OCI-LY3 (cell line): ENCODE data around the gene DHCR7.

ENCODE experiments used
- H2AFZ ChIP-seq: fragments of 200-600, 300-600 bp; shearing (Covaris generic); 2 replicates; pipeline ENCODE4 v1.6.0; 2014; ENCODE audit warnings: antibody characterized with exemption, low read depth, low read length
- H3K27ac ChIP-seq: fragments of 200-600, 300-600 bp; sonication (generic); 2 replicates; pipeline ENCODE4 v1.5.1; 2014; ENCODE audit warnings: mild to moderate bottlenecking, low read length, moderate library complexity, mixed read lengths
- H3K27me3 ChIP-seq: fragments of 200-600, 300-600 bp; sonication (generic); 2 replicates; pipeline ENCODE4 v1.6.1; 2014; ENCODE audit warnings: low read depth, low read length, mixed read lengths
- H3K36me3 ChIP-seq: fragments of 200-600, 300-600 bp; sonication (generic); replicated peaks from 2 replicates; pipeline ENCODE3; 2014; ENCODE audit warnings: low read depth, low read length, mixed read lengths
- H3K4me1 ChIP-seq: fragments of 300-600, 200-600 bp; sonication (generic); 2 replicates; pipeline ENCODE4 v1.6.1; 2014; ENCODE audit warnings: low read length, mixed read lengths
- H3K4me2 ChIP-seq: fragments of 200-600, 300-600 bp; sonication (generic); 2 replicates; pipeline ENCODE4 v1.6.1; 2014; ENCODE audit warnings: low read length, mixed read lengths
- H3K4me3 ChIP-seq: fragments of 300-600, 200-600 bp; sonication (generic); 2 replicates; pipeline ENCODE4 v1.5.1; 2014; ENCODE audit warnings: antibody characterized with exemption, mild to moderate bottlenecking, low read length, moderate library complexity
- H3K79me2 ChIP-seq: fragments of 300-600, 200-600 bp; shearing (Covaris generic); 2 replicates; pipeline ENCODE4 v1.6.1; 2014; ENCODE audit warnings: mild to moderate bottlenecking, low read length, mixed read lengths
- H3K9ac ChIP-seq: fragments of 300-600, 200-600 bp; shearing (Covaris generic); 2 replicates; pipeline ENCODE4 v1.6.0; 2014; ENCODE audit warnings: mild to moderate bottlenecking, low read length, moderate library complexity
- H3K9me3 ChIP-seq: fragments of 200-600, 300-600 bp; shearing (Covaris generic); 2 replicates; pipeline ENCODE4 v1.6.1; 2014; ENCODE audit warnings: low read length, mixed read lengths; ENCODE audit not compliant: insufficient read depth
- H4K20me1 ChIP-seq: fragments of 200-600, 300-600 bp; sonication (generic); 2 replicates; pipeline ENCODE4 v1.6.1; 2016; ENCODE audit warnings: low read length, mixed read lengths; ENCODE audit not compliant: insufficient read depth
- EZH2phosphoT487 ChIP-seq: fragments of 200-600 bp; shearing (Covaris generic); IDR thresholded peaks from 2 replicates; pipeline ENCODE4 v1.6.1; 2018; ENCODE audit warnings: antibody characterized with exemption, mixed run types, low read depth
- TF ChIP-seq, protein P1 (sequence below): fragments of 200-600, 300-600 bp; sonication (generic); IDR thresholded peaks from 2 replicates; pipeline ENCODE4 v1.5.1; 2014; ENCODE audit warnings: antibody characterized with exemption, low read length, low read depth

Gene DHCR7

DNA sequence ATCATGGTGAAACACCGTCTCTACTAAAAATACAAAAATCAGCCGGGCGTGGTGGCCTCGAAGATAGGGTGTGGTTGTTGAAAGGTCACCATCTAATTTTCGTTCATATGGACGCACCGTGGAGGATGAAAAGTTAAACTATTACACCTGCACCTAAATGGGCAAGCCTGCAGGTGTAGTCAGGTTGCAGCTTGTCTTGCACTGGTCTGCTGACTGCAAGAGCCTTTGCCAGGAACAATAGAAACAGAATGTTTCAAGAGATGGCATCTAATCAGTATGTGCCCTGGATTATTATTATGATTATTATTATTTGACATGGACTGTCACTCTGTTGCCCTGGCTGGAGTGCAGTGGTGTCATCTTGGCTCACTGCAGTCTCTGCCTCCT, 5.7 kb upstream of the DHCR7 start:
- H3K27me3 ChIP-seq = no peaks in the 10 kb centered on the region
- H4K20me1 ChIP-seq = 0 out of 2 replicates have a peak, but pooled peaks cover 11% of the 10 kb centered on the region
- H3K4me2 ChIP-seq = peak overlapping the region; percentile 85
- H3K27ac ChIP-seq = no peak overlapping the region
- no peaks in the 10 kb centered on the region for H3K9me3 ChIP-seq
- H3K9ac ChIP-seq = peak overlapping the region; percentile 86
- peaks cover 42% of the 10 kb centered on the region for H3K36me3 ChIP-seq
- H2AFZ ChIP-seq = no peak overlapping the region
- TF ChIP-seq EZH2phosphoT487 = no peak
- TF ChIP-seq, protein P1, sequence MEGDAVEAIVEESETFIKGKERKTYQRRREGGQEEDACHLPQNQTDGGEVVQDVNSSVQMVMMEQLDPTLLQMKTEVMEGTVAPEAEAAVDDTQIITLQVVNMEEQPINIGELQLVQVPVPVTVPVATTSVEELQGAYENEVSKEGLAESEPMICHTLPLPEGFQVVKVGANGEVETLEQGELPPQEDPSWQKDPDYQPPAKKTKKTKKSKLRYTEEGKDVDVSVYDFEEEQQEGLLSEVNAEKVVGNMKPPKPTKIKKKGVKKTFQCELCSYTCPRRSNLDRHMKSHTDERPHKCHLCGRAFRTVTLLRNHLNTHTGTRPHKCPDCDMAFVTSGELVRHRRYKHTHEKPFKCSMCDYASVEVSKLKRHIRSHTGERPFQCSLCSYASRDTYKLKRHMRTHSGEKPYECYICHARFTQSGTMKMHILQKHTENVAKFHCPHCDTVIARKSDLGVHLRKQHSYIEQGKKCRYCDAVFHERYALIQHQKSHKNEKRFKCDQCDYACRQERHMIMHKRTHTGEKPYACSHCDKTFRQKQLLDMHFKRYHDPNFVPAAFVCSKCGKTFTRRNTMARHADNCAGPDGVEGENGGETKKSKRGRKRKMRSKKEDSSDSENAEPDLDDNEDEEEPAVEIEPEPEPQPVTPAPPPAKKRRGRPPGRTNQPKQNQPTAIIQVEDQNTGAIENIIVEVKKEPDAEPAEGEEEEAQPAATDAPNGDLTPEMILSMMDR = no peak
- peaks cover 32% of the 10 kb centered on the region for H3K79me2 ChIP-seq
- peak overlapping the region; percentile 92 for H3K4me3 ChIP-seq
- peaks cover 22% of the 10 kb centered on the region for H3K4me1 ChIP-seq

GRCh38 chr11:71453037-71453917, 5.1 kb upstream of the DHCR7 start, which contains the start of gene NADSYN1:
Gene NADSYN1, plus strand, starts transcription at chr11:71453203. Its CDS starts 94 bp downstream, at chr11:71453297.
- peaks cover 22% of the 10 kb centered on the region for H3K4me1 ChIP-seq
- peak within 1 kb of the TSS; percentile 92 for H3K4me3 ChIP-seq
- peak within 1 kb of the TSS; percentile 86 for H3K9ac ChIP-seq
- 0 out of 2 replicates have a peak, but pooled peaks cover 11% of the 10 kb centered on the region for H4K20me1 ChIP-seq
- H3K36me3 ChIP-seq = peaks cover 38% of the 10 kb centered on the region
- no peaks in the 10 kb centered on the region for H3K27me3 ChIP-seq
- peaks cover 36% of the 10 kb centered on the region for H3K79me2 ChIP-seq
- no peak for TF ChIP-seq EZH2phosphoT487
- TF ChIP-seq, protein P1 = peak; percentile 28
- H3K27ac ChIP-seq = 0 out of 2 replicates have a peak within 1 kb of the TSS, but pooled peaks have one; percentile 1
- peak within 1 kb of the TSS; percentile 85 for H3K4me2 ChIP-seq
- no peaks in the 10 kb centered on the region for H3K9me3 ChIP-seq
- H2AFZ ChIP-seq = peak within 1 kb of the TSS; percentile 77; the same call in 1 of the 2 replicates

GRCh38 chr11:71452199-71453036, 4.2 kb upstream of the DHCR7 start:
- peaks cover 24% of the 10 kb centered on the region for H3K4me1 ChIP-seq
- H3K79me2 ChIP-seq = peaks cover 43% of the 10 kb centered on the region
- H2AFZ ChIP-seq = no peak overlapping the region; the same call in 1 of the 2 replicates
- H3K9ac ChIP-seq = peak overlapping the region; percentile 6; the same call in 1 of the 2 replicates
- H3K4me3 ChIP-seq = peak overlapping the region; percentile 92
- H3K9me3 ChIP-seq = no peaks in the 10 kb centered on the region; the same call in 1 of the 2 replicates
- H3K27me3 ChIP-seq = no peaks in the 10 kb centered on the region
- TF ChIP-seq EZH2phosphoT487 = no peak
- TF ChIP-seq, protein P1 = no peak
- 0 out of 2 replicates have a peak, but pooled peaks cover 8% of the 10 kb centered on the region for H4K20me1 ChIP-seq
- peak overlapping the region; percentile 63 for H3K4me2 ChIP-seq
- H3K27ac ChIP-seq = no peak overlapping the region
- H3K36me3 ChIP-seq = peaks cover 37% of the 10 kb centered on the region
